ENCODE data around the gene SLC26A6.

SLC26A6 gene

GRCh38 chr3:48630833-48631232, 4.4 kb downstream of the SLC26A6 start:
- DNase-seq: no peak

- no peak for DNase-seq
These were observed 4.9 kb downstream of the SLC26A6 start for GRCh38 chr3:48630407-48630806.

GRCh38 chr3:48629894-48630293, 5.4 kb downstream of the SLC26A6 start:
- DNase-seq: no peak

DNA sequence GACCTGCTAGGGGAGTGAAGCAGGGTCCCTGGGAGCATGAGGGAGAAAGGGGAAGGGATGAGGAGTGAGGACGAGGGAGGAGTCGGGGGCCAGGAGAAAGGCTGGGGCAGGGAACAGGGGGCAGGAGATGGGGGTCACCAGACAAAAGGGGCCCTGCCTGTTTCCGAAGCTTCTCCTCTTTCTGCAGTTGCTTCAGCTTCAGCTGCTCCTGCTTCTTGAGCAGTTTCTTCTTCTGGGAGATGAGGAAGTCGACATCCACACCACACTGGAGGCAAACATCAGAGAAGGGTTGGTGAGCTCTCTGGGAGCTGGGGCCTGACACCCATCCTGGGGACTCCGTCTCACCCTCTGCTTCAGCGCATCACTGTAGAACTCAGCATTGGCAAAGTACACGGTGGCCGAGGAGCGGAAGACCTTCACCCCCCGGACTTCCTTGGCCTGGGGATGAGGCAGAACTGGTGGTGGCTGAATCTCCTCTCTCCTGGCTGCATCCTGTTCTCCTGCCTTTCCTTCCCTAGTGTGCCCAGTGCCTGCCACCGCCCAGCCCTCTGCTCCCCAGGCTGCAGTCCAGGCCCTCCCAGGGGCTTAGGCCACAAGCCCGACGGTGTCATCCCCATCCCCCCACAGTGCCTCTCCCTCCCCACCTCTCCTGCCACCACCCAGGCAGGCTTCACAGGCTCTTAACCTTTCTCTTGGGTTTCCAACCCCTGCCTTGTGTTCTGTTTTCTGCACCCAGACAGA, 6.8 kb downstream of the SLC26A6 start:
- DNase-seq: no peak

DNA sequence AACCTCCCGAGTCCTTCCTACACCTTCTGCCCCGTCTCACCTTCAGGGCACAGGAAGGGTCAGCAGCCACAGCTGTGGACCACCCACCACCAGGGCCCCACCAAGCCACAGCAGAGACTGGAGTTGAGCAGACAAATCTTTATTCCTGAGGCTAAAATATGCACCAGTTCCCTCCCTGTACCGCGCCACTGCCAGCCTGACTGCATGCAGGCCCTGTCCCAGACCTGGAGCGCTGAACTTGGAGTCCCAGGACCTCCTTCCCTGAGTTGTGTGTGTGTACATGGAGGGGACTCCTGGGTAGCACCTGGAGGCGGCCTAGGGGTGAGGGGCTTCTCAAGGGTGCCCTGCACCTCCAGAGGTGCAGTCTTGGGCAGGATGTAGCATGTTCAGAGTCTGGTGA, 9.7 kb downstream of the SLC26A6 start:
- no peak for DNase-seq

DNA sequence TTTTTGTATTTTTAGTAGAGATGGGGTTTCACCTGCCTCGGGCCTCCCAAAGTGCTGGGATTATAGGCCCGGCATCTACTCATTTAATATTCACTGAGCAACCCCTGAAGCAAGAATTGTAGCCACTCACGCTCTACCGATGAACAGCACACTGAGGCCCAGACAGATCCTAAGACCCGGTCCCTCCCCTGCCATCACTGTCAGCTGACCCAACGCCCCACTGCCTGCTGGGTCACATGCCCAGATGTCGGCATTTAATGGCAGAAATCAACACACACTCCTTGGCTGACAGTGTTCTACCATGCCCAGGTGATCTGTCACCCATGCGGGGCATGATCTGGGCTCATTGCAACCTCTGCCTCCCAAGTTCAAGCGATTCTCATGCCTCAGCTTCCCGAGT, 10.5 kb downstream of the SLC26A6 start:
- DNase-seq: no peak

- DNase-seq: peak; percentile 6 to 53
These were observed 11.3 kb downstream of the SLC26A6 start for GRCh38 chr3:48623851-48624547.

- no peak for DNase-seq
These were observed 13.8 kb downstream of the SLC26A6 start, which contains the start of gene TMEM89 for GRCh38 chr3:48621461-48621869. TMEM89 (minus strand) TSS chr3:48621769; CDS start chr3:48621756, 13 bp downstream.

- no peak for DNase-seq
These were observed 15.4 kb downstream of the SLC26A6 start for GRCh38 chr3:48619541-48620524.

DNA sequence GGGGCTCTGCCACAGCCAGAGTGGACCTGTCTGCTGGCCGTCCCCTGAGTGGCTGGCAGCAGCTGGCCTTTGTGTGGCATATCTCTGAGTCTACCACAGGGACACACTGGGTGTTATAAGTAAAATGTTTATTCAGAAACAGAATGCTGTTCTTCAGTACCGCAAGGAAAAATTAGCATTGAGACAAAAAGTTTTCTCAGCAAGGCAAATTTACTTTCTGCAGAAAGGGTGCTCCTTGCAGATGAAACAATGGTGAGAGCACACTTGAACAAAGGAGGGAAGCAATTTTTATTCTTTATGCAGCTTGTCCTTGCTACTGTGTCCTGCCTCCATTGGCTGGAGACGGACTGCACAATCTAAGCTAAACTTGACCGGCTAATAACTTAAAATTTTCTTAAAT, 17.7 kb downstream of the SLC26A6 start:
- DNase-seq: no peak

- DNase-seq: no peak
These were observed 21.2 kb downstream of the SLC26A6 start for GRCh38 chr3:48614044-48614443.

DNA sequence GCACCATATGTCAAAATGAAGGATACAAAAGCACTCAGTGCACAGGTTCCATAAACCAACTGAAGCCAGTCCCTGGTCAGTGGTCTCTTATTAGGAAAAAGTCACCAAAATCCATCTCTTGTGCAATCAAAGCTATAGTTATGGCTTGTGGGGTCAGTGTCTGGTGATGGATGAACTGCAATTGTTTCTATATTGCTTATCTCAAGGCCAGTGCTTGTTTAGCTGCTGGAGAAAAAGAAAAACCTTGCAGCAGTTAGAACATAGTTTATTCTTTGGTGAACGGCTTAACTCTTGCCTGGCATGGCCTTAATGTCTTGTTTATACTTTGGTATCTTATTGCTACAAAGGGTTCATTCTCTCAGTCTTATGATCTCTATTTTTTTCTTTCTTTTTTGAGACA, 23.0 kb downstream of the SLC26A6 start:
- DNase-seq: no peak

DNA sequence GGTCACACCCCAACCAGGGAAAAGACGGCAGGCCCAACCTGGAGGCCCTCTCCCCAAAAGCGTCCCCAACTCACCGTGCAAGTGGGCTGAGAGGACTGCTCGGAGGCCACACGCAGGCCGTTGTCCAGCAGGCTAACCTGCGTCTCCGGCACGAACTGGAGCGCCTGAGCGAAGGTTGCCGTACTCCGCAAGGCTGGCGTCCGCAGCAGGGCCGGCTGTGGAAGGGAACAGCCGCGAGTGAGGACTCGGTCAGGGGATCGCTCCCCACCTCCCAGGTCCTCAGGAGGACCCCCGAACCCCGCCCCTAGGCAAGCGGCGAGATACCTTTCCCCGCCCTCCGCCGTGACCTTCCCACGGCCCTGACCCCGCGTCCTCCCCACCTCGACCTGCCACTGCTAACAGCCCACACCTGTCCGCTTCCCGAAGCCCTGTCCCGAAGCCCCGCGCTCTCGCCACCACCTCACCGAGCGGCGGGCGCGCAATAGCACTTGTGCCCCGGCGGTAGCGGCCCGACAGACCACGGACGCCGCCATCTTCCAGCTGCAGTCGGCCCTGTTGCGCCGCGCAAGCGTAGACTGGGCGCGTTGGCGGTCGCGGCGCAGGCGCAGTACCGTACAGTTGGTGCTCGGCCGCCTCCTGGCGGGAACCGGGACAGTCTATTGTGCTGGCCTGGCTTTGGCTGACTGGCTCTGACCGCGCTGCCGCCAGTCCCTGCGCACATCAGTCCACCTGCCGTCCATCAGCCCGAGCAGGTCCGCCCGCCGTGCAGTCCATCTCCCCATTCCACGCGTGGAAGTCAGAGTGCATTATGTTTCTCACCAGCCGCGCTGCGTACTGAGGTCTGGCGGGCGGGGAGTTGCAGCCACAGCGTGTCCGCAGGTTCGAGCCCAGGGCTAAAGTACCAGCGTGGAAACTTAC, 25.9 kb downstream of the SLC26A6 start, which contains the start of gene UQCRC1:
Gene UQCRC1, minus strand, starts transcription at position 559 of the 918 bp plus-strand sequence. Its CDS starts 26 bp downstream, at position 533.
- DNase-seq: peak; percentile 82 to 87

- DNase-seq: no peak
These were observed 27.7 kb downstream of the SLC26A6 start for GRCh38 chr3:48607519-48607918.

DNA sequence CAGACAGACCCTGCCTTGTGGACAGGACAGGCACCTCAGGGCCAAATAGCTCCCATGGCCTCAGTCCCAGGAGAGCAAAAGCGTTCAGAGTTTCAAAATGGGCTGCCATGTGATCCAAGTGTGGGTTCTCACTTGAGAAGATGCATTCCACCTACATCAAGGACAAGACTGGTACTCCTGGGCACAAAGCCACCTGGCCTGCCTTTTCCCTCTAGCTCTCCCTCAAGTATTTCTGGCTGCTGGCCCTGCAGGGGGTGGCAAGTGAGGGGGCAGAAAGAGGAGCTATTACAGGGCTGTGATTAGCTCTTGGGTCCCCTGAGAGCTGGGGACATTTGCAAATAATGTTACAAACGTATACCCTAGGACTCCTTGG, 33.7 kb downstream of the SLC26A6 start:
- no peak for DNase-seq

- no peak for DNase-seq
These were observed 34.3 kb downstream of the SLC26A6 start for GRCh38 chr3:48600711-48601621.

DNA sequence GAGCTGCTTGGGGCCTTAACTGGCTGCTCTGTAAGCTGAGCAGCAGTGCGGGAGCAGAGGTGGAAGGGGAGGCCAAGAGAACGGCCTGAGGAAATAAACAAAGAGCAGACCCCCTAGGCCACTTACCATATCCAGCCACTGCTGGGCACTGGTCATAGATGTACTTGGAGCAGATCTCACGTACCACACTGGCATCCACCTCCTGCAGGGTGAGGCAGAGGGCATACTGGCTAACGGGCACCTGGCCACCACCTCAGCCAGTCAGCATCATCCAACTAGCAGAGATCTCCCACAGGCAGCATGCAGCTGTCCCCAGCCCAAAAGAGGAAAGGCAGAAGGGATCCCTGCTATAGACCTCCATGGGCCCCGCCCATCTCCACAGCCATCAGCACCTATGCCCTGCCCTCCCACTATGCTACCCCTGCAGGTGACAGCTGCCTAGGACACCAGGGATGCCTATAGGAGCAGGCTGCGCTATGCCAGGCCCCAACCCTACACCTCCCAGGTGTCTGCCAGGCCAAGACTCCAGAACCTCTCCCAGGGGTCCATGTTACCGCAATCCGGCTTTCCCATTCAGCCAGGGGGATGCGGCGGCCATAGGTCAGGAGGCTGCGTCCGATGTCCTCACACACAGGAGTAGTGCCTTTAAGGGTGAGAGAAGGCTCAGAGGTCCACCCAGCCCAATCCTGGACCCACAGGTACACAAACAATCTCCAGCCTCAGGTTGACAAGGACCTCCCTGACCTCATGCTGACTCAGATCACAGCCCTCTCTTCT, 35.6 kb downstream of the SLC26A6 start:
- no peak for DNase-seq

- no peak for DNase-seq
These were observed 36.2 kb downstream of the SLC26A6 start for GRCh38 chr3:48599077-48599501.

GRCh38 chr3:48598323-48599076, 36.8 kb downstream of the SLC26A6 start:
- DNase-seq: no peak

All from SHP77 (cell line).